NCI-H187 treated with DMSO at 0.1 percent for 48 hours (cell line): ENCODE results near the gene MTFR1L.

Experiments used
- DNase-seq: peaks from one replicate; lab custom pipeline; 2025; lab: John Stamatoyannopoulos, UW

Gene MTFR1L

GRCh38 chr1:25807480-25808390, 12.0 kb upstream of the MTFR1L start:
- DNase-seq = no peak

- no peak for DNase-seq
Observed at GRCh38 chr1:25808481-25809244, 11.1 kb upstream of the MTFR1L start.

- no peak for DNase-seq
Observed at GRCh38 chr1:25809283-25809926, 10.3 kb upstream of the MTFR1L start.

GRCh38 chr1:25809929-25810328, 9.8 kb upstream of the MTFR1L start:
- no peak for DNase-seq

GRCh38 chr1:25810341-25811299, 9.1 kb upstream of the MTFR1L start:
- no peak for DNase-seq

- DNase-seq = no peak
Observed at GRCh38 chr1:25811384-25812082, 8.2 kb upstream of the MTFR1L start.

- DNase-seq = no peak
Observed at GRCh38 chr1:25813071-25813733, 6.6 kb upstream of the MTFR1L start.

GRCh38 chr1:25813734-25814471, 5.9 kb upstream of the MTFR1L start:
- DNase-seq = no peak

GRCh38 chr1:25814549-25815087, 5.1 kb upstream of the MTFR1L start:
- DNase-seq = no peak

- DNase-seq = no peak
Observed at GRCh38 chr1:25815208-25816111, 4.3 kb upstream of the MTFR1L start.

GRCh38 chr1:25816112-25816718, 3.5 kb upstream of the MTFR1L start:
- no peak for DNase-seq

- no peak for DNase-seq
Observed at GRCh38 chr1:25817840-25818501, 1.8 kb upstream of the MTFR1L start.

GRCh38 chr1:25818569-25818968, 1.2 kb upstream of the MTFR1L start:
- DNase-seq = no peak

- DNase-seq = no peak
Observed at GRCh38 chr1:25820247-25821111, 725 bp downstream of the MTFR1L start.

GRCh38 chr1:25821112-25821476, 1.3 kb downstream of the MTFR1L start:
- no peak for DNase-seq

GRCh38 chr1:25821630-25822091, 1.9 kb downstream of the MTFR1L start:
- DNase-seq = no peak
